ENCODE data around the gene ADAM12.
"Not testable (repeated sequence)": the region's sequence is repeated elsewhere in the genome, so short reads cannot be mapped to it uniquely, and the experiment has no call there.

The ADAM12 gene

GRCh38 chr10:126373972-126374371 lies 14.3 kb downstream of the ADAM12 start:
- no peak for DNase-seq (ENCODE audit: low spot score)

GRCh38 chr10:126373147-126373546 lies 15.1 kb downstream of the ADAM12 start:
- DNase-seq (ENCODE audit: low spot score): peak; percentile 86

DNA sequence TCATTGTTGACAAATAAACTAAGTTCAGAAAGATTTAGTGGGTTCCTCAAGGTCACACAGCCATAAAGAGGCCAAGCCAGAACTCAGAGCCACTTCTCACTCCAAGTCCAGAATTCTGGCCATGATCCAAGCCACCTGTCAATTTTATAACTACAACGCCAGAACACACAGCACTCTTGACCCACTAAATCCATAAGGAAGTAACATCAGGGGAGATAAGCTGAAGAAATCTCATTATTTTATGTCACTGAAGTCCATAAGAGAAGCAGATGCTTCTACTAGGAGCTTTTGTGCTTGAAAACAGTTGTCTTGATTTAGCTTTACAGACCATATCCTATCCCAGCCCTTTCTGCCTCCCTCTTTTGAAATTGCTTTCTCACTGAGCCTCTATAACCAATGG lies 15.9 kb downstream of the ADAM12 start:
- DNase-seq (ENCODE audit: low spot score): no peak

GRCh38 chr10:126369125-126369710 lies 19.1 kb downstream of the ADAM12 start:
- no peak for DNase-seq (ENCODE audit: low spot score)

GRCh38 chr10:126357169-126357568 lies 31.1 kb downstream of the ADAM12 start:
- no peak for DNase-seq (ENCODE audit: low spot score)

DNA sequence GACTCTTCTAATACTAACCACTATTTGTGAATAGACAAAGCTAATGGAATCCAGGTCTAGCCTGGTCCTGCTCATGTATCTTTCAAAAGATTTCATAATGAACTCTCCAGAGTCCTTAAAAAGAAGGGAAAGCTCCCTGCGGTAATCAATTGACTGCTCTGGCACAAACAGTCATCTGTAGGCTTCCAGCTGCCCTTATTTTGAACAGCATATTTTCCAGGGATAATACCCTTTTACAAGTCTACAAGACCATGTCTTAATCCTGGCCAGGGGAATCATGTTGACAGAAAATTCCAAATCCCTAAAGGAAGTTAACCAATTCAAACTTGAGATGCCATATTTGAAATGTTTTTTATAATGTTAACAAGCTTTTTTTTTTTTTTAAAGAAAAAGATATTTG lies 34.6 kb downstream of the ADAM12 start:
- no peak for DNase-seq (ENCODE audit: low spot score)

DNA sequence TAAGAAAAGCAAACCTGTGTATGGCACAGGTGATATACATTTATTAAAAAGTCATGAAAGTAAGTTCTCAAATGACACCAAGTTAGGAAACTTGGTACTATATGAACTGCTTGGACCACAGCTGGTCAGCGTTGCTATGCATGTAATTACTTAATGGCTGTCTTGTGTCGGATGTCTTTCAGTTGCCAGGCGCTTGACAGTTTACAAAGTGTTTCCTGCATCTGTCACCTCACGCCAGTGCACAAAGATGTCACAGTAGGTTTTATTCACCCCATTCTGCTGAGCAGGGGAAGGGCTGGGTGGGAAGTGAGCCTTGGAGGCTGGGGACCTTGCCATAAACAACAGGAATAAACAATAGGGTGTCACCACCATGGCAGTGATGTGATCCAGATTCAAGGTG lies 35.8 kb downstream of the ADAM12 start:
- no peak for DNase-seq (ENCODE audit: low spot score)

- DNase-seq (ENCODE audit: low spot score): no peak
These were observed 37.3 kb downstream of the ADAM12 start for GRCh38 chr10:126351021-126351420.

- DNase-seq (ENCODE audit: low spot score): no peak
These were observed 37.9 kb downstream of the ADAM12 start for GRCh38 chr10:126350216-126350992.

GRCh38 chr10:126349676-126350075 lies 38.6 kb downstream of the ADAM12 start:
- DNase-seq (ENCODE audit: low spot score): no peak

- DNase-seq (ENCODE audit: low spot score): no peak
These were observed 39.2 kb downstream of the ADAM12 start for GRCh38 chr10:126349101-126349500.

- DNase-seq (ENCODE audit: low spot score): not testable (repeated sequence)
These were observed 44.8 kb downstream of the ADAM12 start for GRCh38 chr10:126343496-126343895.

GRCh38 chr10:126342680-126343079 lies 45.6 kb downstream of the ADAM12 start:
- no peak for DNase-seq (ENCODE audit: low spot score)

DNA sequence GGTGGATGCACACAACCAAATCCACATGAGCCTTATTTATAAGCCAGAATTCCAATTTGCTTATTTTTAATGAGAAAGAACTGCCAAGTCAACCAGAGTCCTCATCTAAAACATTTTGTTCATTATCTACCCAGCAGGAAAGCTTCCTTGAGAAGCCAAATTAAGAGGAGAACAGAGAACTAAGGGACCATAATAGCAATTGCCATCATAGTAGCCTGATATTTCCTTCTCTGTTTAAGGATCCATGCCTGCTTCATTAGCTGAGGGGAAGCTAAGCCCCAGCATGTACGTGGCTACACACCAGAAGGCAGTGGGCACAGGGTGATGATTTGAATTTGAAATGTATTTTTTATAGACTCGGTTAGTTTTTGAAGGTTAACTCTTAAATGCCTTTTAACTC lies 46.8 kb downstream of the ADAM12 start:
- no peak for DNase-seq (ENCODE audit: low spot score)

DNA sequence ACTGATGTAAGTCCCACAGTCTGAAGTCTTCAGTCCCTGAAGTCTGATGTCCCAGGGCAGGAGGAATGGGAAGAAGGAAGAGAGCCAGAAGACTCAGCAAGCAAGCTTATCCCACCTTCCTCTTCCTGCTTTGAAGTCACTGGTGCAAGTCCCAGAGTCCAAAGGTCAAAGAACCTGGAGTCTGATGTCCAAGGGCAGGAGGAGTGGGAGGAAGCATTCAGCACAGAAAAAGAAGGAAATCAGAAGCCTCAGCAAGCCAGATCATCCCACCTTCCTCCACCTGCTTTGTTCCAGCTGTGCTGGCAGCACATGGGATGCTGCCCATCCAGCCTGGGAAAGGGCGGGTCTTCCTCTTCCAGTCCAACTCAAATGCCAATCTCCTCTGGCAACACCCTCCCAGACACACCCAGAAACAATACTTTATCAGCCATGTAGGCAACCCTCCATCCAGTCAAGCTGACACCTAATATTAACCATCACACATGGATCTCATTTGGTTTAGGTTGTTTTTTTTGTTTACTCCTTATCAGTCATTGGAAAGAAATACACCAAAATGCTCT lies 50.9 kb downstream of the ADAM12 start:
- DNase-seq (ENCODE audit: low spot score): no peak

DNA sequence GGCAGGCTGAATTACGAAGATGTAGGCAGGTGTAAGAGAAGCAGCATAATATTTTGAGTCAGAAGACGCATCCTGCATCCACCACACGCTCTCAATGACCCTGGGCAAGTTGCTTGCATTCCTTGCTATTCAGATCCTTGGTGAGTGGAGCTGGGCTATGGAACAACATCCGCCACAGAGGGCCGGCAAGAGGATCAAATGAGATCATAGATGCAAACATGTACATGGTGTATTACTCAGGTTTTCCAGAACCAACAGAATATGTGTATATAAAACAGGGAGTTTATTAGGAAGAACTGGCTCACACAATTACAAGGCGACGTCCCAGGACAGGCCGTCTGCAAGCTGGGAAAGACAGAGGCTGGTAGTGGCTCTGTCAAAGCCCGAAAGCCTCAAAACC lies 51.5 kb downstream of the ADAM12 start:
- no peak for DNase-seq (ENCODE audit: low spot score)

DNA sequence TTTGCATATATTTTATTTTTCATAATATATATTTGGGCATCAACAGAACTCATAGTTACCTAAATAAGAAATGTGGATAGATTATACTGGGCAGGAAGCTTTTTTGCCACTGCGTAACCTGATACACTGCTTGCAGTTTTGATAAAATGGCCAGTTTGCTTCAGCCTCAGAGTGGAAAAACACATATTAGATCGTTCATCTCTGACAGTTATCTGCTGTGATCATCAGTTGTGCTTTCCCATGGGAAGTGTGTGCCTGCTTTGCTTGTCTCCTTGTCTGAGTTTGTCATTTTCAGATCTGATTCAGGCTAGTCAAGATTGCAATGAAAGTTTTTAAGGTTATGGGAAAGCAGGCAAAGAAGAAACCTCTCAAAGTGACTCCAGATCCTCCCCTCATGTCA lies 54.0 kb downstream of the ADAM12 start:
- no peak for DNase-seq (ENCODE audit: low spot score)

DNA sequence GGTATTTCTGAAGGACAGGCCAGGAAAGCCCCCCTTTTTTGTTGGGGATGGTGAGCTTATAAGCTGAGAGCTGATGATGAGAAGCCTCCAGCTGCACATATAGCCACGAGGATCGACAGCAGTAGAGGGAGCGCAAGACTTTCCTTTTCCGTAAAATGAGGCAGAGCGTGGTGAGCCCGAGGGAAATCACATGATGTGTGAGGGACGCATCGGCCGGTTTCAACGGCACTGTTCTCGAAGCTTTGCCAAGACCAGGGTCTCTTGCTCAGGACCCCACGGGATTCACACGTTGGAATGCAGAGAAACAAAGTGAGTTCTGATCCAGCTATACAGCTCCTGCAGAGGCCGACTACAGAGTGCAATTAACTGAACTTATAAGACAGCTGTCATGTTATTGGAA lies 55.7 kb downstream of the ADAM12 start:
- no peak for DNase-seq (ENCODE audit: low spot score)

DNA sequence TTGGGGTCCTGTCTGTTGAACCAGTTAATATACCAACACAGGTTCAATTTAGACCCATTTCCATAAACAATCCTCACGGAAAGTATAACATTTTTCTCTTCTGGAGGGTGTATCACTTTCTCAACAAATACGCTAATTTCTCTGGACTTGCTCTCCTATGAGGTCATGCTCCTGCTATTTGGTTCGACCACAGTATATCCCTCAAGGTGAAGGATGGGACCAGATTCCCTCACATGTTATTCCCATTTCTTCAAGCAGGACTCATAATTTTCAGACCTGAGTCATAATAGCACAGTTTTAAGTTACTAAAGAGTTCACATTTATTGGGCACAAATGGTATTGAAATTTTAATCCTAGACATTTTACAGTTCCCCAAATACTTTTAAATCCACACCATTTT lies 57.2 kb downstream of the ADAM12 start:
- DNase-seq (ENCODE audit: low spot score): no peak

GRCh38 chr10:126324826-126325225 lies 63.5 kb downstream of the ADAM12 start:
- no peak for DNase-seq (ENCODE audit: low spot score)

- DNase-seq (ENCODE audit: low spot score): no peak
These were observed 66.8 kb downstream of the ADAM12 start for GRCh38 chr10:126321440-126321839.

DNA sequence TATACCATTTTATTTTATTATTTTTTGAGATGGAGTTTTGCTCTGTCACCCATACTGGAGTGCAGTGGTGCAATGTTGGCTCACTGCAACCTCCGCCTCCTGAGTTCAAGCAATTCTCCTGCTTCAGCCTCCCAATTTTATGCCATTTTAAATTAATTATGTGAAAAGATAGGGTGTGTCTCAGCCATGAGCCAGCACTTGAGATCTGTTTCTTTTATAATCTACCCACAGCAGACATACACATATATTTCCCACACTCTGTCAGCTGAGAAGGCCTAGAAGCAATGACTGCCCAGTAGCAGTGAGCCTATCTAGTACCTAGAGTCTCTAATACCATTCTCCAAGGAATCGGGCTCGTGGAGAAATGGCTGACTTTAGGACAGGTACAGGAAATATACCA lies 70.5 kb downstream of the ADAM12 start:
- no peak for DNase-seq (ENCODE audit: low spot score)

DNA sequence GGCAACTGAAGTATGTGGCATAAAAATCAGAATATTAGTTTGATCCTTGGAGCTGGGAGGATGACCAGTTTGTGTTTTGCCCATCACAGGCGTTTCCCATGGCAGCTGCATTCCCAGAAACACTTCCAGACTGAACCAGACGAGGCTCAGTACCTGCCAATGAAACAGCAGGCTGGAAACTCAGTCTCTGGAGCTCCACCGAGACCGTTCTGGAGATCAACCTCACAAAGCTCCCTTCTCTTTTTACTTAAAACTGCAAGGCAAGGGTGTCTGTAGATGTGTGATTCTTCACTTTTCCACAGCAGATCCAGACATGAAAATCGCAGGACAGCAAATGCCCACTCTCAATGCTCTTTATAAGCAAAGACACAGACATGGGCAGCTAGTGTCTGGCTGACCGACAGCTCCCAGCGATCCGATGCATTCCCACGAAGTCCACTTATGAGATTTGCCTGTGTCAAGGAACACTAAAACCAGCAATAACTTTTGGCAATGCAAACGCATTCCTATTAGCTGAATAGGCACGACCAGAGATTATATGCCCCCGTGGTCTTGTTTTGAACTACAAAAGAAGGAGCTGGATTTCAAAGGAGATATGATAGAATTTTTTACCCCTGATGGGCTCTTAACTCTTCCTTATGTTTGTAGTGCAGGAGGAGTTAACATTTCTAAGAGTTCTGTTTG lies 72.6 kb downstream of the ADAM12 start:
- peak; percentile 75 for DNase-seq (ENCODE audit: low spot score)

All from left forelimb (tissue), 1 donor.